GM10266 (cell line): Measurements from ENCODE around the gene HDAC10.

Experiments
- DNase-seq: peaks from one replicate; pipeline ENCODE4 v3.0.0; 2012; ENCODE audit errors: extremely low spot score
- TF ChIP-seq, protein P1 (sequence below): IDR thresholded peaks from 2 replicates; pipeline ENCODE4 v1.5.1; 2012; ENCODE audit warnings: mild to moderate bottlenecking, low read depth; ENCODE audit not compliant: control insufficient read depth, insufficient read depth; ENCODE audit errors: missing control alignments

Gene HDAC10, protein sequence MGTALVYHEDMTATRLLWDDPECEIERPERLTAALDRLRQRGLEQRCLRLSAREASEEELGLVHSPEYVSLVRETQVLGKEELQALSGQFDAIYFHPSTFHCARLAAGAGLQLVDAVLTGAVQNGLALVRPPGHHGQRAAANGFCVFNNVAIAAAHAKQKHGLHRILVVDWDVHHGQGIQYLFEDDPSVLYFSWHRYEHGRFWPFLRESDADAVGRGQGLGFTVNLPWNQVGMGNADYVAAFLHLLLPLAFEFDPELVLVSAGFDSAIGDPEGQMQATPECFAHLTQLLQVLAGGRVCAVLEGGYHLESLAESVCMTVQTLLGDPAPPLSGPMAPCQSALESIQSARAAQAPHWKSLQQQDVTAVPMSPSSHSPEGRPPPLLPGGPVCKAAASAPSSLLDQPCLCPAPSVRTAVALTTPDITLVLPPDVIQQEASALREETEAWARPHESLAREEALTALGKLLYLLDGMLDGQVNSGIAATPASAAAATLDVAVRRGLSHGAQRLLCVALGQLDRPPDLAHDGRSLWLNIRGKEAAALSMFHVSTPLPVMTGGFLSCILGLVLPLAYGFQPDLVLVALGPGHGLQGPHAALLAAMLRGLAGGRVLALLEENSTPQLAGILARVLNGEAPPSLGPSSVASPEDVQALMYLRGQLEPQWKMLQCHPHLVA

DNA sequence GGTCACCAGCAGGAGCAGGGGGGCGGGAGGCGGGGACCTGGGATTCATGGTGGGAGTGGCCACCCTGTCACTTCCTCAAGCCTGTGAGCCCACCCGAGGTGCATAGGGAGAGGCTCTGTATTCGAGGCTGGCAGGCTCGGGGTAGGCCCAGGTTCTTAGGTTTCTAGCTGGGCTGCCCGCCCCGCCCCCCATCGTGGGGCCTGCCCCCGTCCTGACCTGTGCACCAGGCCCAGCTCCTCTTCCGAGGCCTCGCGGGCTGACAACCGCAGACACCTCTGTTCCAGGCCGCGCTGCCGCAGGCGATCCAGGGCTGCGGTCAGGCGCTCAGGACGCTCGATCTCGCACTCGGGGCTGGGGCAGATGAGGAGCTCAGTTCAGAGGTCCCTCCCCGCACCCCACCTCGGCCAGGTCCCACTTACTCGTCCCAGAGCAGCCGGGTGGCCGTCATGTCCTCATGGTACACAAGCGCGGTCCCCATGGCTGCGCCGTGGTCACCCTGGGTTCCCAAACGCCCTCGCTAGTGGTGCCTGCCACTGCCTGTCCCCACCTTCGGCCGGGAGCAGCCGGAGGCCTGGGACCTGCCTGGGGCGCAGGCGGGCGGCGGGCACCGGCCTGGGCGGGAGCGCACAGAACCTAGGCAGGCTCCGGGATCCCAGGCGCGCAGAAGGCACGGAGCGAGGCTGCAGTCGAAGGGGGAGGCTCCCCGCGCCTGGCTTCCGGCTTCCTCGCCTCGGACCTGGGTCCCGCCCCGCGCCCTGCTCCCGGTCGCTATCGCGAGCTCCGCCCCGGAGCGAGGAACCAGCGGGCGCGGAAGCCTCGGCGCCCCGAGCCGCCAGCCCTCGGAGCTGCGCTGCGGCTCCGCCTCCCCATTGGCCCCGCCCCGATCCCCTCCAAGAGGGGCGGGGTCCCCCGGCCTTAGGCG, at the start of gene HDAC10:
Gene HDAC10 (minus strand): TSS at position 711 of the 922 bp plus-strand sequence. CDS start 233 bp downstream, at position 478.
- DNase-seq: peak; percentile 96
- TF ChIP-seq, protein P1, sequence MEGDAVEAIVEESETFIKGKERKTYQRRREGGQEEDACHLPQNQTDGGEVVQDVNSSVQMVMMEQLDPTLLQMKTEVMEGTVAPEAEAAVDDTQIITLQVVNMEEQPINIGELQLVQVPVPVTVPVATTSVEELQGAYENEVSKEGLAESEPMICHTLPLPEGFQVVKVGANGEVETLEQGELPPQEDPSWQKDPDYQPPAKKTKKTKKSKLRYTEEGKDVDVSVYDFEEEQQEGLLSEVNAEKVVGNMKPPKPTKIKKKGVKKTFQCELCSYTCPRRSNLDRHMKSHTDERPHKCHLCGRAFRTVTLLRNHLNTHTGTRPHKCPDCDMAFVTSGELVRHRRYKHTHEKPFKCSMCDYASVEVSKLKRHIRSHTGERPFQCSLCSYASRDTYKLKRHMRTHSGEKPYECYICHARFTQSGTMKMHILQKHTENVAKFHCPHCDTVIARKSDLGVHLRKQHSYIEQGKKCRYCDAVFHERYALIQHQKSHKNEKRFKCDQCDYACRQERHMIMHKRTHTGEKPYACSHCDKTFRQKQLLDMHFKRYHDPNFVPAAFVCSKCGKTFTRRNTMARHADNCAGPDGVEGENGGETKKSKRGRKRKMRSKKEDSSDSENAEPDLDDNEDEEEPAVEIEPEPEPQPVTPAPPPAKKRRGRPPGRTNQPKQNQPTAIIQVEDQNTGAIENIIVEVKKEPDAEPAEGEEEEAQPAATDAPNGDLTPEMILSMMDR: no peak

DNA sequence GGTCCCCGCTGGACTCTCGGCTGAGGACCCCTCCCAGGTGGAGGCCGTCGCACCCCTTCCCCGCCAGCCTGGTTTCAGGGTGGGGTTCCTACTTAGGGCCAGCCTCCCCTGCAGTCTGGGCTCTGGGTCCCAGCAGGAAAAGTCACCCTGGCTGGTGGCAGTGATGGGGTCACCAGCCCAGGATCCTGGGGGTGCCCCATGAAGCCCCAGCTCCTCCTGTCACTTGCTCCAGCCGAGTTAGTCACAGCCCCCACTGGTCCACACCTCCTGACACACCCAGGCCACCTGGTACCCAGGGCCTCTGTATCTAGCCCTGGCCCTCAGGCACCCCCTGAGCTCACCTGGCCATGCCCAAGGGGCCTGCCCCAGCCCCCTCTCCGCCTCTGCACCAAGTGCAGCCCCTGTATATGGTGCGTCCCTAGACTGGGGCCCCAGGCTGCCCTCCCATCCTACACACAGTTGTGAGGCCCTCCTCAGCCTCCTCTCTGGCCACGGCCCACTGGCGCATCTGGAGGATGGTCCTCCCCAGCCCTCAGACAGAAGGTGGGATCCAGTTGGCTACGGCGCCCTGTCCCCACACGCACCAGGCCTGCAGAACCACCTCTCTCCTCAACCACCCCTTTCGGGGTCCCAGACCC, 49.7 kb upstream of the HDAC10 start:
- TF ChIP-seq, protein P1: no peak

DNA sequence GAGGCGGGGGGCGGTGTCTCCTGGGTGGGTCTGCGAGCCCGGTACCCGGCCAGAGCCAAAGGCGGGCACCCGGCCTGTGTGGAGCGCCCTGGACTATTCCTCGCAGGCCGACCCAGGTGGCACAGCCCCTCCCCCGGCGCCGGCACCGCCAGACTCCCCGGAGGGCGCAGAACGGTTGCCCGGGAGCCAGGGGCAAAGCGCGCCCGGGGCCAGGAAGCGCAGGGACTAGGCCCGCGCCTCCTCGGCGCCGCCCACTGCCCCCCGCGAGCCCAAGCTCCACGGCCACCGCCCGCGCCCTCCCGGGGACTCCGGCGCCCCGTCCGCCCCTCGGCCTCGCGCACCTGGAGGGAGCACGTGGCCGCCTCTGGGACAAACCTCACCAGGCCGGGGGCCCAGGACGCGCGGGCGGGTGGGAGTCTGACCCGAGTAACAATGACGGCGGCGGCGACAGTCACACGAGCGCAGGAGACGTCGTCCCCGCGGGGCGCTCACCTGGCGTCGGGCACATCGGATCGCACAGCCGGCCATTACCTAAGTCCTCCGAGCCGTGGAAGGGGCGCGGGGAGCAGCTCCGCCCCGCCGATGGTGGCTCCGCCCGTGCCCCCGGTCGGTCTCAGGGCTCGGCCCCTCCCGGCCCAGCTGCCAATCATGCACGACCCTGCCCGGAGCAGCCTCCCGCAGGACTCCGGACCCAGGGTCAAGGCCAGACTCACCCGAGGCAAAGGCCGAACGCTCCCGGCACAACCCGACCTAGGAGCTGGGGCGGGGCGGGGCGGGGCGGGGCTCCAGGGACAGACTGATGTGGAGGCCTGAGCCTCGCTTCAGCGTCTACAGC, 48.9 kb upstream of the HDAC10 start:
- no peak for DNase-seq
- TF ChIP-seq, protein P1: no peak

More for the DNA sequence above, 49.7 kb upstream of the HDAC10 start:
- DNase-seq: no peak

DNA sequence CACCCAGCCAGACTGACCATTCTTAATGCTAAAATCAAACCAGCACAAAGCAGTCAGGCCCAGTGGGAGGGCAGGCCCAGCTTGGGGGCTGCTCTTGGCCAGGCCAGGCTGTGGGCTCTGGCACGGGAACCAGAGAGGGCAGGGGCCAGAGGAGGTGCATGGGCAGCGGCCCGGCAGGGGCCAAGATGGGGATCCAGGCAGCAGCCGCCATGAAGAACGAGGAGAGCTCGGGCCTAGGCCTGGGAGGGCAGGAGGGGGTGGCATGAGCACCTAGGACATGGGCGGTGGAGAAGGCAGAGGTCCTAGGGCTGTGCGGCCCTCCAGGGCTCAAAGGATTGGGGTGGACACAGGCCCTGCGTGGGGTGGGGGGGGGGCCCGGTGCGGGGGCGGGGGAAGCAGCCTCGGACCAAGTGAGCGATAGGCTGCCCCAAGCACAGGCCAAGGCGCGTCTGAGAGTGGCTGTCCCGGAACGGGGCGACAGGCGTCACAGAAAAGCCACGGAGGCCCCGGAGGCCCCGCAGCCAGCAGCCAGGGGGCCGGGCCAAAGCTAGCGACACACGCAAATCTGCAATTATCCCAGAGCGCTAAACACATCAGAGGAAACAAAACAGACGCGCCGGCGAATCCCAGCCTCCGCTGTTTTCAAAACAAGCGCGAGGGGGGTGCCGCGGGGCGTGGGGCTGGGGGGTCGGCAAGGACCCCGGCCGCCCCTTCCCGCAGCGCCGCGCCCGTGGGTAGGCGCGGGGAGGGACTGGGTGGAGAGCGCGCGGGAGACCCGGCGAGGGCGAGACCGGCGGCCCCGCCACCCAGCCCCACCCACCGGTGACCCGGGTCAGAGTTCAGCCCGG, 48.1 kb upstream of the HDAC10 start:
- TF ChIP-seq, protein P1: no peak
- DNase-seq: no peak

DNA sequence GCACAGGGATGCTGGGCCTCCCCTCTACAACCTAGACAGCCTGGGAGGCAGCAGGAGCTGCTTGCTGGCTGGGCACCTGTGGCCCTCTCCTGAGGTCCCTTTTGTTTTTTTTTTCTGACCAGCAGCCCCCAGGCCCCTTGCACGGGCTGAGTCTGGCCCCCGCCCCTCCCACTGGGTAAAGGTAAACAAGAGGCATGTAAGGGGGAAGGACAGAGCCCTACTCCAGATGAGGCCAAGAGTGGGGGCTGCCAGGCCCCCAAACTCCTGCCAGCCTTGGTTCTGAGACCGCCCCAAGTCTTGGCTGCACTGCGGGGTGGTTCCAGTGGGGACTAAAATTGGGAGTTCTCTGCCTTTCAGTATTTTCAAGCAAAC, 47.2 kb upstream of the HDAC10 start:
- no peak for DNase-seq
- TF ChIP-seq, protein P1: no peak
